GM19240 (cell line): ENCODE results near the gene CD209.

ENCODE experiments used
- DNase-seq: peaks from one replicate; pipeline ENCODE4 v3.0.0; 2011; ENCODE audit warnings: low spot score; ENCODE audit not compliant: insufficient read length

Gene CD209

DNA sequence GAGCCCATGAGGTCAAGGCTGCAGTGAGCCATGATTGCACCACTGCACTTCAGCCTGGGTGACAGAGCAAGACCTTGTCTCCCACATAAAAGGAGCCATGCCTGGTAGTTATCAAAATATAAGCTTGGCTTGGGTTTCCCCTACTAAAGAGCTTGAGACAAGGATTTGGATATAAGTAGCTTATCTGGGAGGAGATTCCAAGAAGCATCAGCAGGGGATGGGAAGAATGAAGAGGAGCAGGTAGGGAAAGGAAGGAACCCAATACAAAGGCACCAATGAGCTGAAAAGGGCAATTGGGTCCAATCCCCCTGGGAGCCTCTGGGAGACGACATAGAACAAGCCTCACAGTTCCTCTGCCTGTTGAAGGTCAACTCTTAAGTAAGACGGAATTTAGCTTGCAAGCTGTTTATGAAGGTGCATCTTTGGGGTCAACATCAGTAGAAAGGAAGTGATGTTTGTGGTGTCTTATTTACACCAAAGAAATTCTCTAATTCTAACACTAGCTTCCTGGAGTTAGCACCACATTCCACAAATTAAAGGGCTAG lies 8.1 kb downstream of the CD209 start:
- DNase-seq, result no peak

DNA sequence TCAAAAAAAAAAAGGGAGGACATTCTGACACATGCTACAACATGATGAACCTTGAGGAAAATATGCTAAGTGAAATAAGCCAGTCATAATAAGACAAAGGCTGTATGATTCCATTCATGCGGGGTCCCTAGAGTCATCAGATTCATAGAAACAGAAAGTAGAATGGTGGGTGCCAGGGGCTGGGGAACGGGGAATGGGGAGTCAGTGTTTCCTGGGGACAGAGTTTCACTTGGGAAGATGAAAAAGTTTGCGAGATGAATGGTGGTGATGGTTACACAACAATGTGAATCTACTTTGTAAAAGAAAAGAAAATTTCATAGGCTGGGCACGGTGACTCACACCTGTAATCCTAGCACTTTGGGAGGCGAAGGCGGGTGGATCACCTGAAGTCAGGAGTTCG lies 9.3 kb downstream of the CD209 start:
- DNase-seq, result no peak

DNA sequence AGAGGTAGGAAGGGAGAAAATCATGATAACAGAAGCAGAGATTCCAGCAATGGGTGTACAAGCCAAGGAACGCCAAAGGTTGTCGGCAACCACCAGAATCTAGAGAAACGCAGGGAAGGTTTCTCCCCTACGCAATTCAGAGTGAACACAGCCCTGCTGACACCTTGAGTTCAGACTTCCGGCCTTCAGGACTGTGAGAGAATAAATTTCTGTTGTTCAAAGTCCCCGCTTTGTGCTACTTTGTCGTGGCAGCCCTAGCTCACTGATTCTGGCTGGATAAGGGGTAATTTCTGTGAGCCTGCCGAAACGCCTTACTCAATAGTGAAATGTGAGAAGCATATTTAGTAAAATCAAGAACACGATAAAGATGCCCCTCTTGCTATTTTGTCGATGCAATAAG lies 10.1 kb downstream of the CD209 start:
- no peak for DNase-seq

DNA sequence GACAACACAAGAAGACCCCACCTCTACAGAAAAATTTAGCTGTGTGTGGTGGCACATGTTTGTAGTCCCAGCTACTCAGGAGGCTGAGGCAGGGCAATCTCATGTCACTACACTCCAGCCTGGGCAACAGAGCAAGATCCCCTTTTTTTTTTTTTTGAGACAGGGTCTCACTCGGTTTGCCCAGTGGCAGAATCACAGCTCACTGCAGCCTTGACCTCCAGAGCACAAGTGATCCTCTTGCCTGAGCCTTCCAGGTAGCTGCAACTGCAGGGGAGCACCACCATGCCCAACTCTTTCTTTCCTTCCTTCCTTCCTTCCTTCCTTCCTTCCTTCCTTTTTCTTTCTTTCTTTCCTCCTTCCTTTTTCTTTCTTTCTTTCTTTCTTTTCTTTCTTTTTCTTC lies 11.2 kb downstream of the CD209 start:
- no peak for DNase-seq

DNA sequence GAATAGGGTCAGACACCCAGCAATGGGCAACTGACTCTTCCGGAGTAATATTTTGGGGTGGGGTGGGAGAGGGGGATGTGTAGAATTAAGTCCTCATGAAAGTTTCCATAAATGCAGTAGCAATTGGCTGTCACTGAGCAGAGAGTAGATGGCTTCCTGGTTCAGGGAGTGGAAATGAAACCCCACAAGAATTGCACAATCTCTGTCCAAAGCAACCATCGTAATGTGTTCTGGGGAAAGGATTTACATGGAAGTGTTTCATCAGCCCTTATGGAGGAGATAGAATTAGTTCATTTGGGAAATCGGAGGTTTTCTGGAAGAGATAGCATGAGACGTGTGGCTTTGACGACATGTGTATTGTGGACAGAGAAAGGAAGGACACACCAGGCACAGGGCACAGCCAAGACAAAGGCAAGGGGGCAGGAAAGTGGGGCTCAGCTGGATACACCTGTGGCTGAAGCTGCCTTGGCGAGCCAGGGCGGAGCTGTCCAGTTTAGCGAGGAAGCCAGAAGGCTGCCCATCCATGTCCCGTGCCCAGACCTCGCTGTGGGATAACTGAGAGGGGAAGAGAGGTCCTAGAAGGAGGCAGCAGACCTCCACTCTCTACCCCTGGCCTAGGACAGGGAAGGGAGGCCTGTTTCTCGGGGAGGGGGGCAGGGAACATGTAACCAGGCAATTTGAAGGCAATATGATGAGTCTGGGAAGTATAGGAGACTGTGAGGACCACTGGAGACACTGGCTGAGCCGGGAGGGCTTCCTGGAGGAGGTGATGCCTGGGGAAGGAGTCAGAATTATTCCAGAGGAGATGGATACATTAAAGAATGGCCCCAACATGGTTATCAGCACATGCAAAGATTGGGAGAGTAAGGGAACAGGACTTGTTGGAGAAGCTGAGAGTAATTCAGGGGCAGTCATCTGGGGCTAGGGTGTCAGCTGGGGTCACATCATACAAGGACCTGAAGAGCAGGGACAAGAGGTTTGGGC lies 12.8 kb downstream of the CD209 start:
- DNase-seq, result no peak

DNA sequence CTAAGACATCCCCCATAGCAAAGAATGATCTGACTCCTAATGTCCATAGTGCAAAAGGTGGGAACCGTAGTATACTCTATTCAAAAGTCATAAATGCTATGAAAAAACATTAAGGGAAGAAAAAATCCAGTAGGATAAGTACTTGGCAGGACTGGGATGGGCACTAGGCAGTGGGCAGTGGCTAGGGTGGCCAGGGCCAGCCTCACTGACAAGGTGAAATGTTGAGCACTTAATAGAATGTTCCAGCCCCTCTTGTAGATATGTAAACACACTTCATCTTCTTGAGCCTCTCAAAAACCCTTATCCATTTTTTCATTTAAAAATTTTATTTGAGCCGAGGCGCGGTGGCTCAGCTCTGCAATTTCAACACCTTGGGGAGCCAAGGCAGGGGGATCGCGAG lies 14.0 kb downstream of the CD209 start:
- no peak for DNase-seq

DNA sequence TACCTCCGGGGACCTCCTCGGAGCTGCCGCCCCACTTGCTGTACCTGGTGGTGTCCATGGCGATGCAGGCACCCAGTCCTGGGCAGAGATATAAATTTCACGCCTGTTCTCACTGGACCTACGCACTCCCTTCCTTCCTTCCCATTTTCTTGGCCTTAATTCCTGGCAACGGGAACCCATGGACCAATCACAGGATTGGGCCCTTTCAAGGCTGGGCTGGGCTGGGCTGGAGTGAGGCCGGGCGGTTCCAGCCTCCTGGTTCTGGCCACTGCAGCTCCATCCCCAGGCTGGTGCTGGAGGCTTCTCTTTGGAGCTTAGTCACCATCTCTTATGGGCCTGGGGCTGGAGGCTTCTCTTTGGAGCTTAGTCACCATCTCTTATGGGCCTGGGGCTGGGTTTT lies 15.3 kb downstream of the CD209 start, which contains the start of gene CLEC4G:
TSS of gene CLEC4G (minus strand) at position 66 of the 400 bp plus-strand sequence. CDS start at position 58, 8 bp downstream.
- no peak for DNase-seq

DNA sequence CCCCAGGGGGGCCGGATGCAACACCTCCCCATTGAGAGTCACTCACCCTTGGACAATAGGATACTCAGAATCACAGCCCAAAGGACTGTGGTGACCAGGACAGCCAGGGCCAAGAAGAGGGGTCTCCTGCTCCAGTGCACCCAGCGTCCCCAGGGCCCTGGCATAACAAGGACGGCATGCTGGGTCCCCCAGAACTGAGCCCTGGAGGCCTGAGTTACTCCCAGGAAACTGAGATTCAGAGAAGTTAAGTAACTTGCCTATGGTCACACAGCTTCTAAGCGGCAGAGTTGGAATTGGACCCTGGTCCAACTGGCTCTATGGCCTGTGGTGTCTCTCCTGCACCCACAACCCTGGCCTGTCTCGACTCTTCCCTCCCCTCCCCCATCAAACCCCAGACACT lies 15.7 kb downstream of the CD209 start:
- DNase-seq, result no peak

DNA sequence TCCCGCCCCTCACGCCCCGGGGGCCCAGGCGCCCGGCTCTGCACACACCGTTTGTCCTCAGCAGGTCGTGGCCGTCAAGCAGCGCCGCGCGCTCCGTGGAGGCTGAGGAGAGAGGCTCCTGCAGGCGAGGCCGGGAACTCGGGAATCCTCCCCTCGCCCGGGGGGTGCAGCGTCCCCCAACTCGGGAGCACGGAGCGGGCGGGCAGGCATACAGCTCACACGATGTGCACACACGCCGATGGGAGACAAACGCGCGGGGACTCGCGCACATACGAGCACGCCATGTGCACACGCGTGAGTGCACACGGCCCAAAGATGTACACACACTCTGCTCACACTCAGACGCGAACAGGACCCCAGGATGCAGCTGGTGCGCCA lies 16.1 kb downstream of the CD209 start:
- DNase-seq, result no peak

DNA sequence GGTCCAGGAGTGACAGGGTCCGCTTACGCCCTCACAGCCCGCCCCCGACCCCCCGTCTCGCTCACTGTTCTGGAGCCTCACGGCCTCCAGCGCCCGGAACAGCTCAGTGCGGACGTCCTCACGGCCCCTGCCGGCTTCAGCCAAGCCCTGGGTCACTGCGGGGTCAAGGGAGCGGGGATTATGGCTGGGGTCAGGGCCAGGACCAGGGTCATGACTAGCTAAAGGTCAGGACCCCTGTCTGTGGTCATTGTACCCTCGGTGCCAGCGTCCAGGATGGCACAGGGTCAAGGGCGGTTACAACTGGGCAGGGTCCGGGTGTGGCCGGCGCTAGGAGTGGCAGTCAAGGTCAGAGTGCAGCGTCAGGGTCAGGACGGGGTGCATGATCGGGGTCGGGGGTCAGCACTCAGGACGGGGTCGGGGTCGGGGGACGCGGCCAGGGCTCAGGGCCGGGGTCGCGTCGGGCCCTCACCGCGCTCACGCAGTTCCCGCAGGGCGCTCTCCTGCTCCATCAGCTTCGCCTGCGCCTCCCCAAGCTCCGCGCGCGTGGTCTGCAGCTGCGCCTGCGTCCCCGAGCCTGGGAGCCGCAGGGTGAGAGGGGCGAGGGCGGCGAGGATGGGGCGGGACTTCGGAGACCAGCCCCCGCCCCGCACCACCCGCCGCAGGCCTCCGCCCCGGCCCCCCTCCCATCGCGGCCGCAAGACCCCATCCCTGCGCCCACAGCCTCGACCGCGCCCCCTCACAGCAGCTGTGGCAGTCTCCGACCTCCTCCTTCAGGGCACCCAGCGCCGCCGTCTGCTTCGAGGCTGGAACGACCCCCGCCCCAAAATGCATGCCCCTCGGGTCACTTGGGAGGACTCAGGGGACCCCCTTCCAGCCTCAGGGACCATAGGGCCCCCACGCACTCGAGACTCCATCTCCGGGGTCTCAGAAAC lies 16.8 kb downstream of the CD209 start:
- DNase-seq, result no peak

DNA sequence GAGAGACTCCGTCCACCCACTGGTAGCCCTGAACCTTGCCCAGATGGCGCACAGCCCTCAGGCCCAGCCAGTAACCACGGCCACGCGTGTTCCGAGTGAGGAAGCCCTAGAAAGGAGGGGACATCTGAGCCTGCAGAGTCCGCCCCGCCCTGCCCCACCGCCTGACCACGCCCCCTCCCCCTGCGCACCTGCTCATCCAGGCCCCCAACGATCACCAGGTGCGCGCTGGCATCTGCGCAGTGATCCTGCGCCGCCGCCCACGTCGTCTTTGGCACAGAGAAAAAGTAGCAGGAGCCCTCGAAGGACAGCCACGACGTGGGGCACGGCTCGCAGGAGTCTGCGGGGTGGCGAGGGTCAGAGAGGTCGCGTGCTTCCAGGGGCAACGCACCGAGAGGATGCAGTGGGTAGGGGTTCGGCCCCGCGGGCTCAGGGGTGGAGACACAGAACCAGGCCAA lies 17.5 kb downstream of the CD209 start:
- DNase-seq, result no peak

DNA sequence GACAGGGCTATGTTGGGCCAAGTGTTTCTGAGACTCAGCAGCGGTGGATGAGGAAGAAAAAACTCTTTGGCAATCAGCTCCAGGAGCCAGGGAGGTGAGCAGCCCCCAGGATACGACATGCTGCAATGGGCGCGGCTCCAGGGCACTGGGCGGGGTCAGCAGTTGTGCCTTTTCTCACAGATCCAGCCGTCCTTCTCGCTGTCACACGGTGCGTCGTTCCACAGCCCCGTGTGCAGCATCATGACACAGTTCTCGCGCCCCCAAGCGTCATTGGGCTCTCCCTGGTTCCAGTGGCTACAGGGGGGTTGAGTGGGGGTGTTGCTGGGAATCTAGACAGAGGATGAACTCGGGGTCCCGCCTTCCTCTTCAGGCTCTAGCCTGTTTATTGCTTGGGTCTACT lies 18.1 kb downstream of the CD209 start:
- DNase-seq, result no peak

DNA sequence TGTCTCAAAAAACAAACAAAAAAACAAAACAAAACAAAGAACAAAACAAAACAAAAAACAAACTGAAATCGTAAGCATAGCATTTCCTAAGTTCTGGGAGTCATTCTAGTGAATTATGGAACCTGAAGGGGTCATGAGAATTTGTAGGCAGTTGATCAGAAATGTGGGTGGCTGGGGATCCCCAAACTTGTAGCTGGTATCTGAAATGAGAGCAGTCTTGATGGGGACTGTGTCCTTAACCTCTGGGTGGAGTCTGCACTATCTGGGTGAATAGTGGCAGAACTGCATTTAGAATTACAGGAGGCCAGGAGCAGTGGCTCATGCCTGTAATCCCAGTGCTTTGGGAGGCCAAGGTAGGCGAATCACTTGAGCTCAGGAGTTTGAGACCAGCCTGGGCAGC lies 21.5 kb downstream of the CD209 start:
- no peak for DNase-seq

DNA sequence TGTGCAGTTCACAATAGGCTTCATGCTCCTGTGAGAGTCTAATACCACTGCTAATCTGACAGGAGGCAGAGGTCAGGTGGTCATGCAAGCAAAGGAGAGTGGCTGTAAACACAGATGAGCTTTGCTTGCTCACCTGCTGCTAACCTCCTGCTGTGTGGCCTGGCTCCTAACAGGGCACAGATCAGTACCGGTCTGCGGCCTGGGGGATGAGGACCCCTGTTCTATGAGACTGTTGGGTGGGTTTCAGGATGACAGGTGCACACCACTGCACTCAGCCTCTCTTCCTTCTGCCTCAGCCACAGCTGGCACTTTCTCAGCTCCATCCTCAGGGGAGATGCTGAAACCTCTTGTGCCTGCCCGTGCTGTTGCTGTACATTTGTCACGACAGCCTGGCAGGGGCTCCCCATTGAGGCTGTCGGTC lies 25.1 kb downstream of the CD209 start:
- no peak for DNase-seq

DNA sequence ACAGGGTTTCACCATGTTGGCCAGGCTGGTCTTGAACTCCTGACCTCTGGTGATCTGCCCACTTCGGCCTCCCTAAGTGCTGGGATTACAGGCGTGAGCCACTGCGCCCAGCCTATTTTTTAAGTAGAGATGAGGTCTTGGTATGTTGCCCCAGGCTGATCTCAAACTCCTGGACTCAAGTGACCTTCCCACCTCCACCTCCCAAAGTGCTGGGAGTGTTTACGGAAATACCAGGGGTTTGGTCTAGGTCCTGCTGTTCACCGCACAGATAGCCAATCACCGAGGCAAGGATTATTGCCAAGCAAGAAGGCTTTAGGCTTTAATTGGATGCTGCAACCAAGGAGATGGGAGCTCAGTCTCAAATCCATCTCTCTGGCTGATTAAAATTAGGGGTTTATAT lies 27.0 kb downstream of the CD209 start:
- no peak for DNase-seq

DNA sequence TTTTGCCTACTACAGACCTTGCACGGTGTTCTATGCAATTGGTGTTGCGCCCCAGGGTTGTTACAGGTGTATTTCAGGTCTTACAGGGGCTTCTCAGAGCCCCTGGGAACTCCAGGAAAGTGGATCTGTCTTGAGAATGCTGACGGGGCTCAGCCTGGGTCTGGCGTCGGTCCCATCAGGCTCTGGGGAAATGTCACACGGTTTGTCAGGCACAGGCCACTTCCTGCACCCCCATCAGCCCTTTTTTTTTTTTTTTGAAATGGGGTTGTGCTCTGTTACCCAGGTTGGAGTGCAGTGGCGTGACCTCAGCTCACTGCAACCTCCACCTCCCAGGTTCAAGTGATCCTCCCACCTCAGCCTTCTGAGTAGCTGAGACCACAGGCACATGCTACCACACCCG lies 28.7 kb downstream of the CD209 start:
- DNase-seq, result no peak

DNA sequence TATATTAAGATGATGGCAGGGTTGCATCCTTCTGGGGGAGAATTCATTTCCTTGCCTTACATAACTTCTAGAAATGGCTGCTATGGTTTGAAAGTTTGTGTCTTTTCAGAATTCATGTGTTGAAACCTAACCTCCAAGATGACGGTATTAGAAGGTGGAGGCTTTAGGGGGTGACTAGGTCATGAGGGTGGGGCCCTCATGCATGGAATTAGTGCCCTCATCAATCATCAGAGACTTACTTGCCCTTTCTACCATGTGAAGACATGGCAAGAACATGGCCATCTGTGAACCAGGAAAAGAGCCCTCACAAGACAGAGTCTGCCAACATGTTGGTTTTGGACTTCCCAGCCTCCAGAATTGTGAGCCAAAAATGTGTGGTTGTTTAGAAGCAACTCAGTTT lies 30.6 kb downstream of the CD209 start:
- DNase-seq, result no peak

DNA sequence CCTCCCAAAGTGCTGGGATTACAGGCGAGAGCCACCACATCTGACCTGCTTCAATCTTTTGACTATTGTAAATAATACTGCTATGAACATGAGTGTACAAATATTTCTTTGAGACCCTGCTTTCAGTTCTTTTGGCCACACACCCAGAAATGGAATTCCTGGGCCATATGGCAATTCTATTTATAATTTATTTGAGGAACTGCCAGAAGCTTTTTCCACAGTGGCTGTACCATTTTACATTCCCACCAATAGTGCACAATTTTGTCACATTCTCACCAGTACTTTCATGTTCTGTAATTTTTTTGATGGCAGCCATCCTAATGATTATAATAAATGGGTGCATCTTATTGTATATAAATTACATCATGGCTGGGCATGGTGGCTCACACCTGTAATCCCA lies 31.7 kb downstream of the CD209 start:
- DNase-seq, result no peak

DNA sequence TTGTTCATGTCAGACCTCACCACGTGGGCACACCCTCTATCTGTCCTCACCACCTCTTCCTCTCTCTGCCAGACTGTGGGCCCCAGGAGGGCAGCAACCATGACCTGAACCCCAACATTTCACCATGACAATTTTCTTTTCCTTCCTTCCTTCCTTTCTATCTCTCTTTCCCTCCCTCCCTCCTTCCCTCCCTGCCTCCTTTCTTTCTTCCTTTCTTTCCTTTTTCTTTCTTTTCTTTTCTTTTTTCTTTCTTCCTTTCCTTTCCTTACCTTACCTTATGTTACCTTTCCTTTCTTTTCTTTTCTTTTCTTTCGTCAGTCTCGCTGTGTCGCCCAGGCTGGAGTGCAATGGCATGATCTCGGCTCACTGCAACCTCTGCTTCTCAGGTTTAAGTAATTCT lies 36.7 kb downstream of the CD209 start:
- no peak for DNase-seq

DNA sequence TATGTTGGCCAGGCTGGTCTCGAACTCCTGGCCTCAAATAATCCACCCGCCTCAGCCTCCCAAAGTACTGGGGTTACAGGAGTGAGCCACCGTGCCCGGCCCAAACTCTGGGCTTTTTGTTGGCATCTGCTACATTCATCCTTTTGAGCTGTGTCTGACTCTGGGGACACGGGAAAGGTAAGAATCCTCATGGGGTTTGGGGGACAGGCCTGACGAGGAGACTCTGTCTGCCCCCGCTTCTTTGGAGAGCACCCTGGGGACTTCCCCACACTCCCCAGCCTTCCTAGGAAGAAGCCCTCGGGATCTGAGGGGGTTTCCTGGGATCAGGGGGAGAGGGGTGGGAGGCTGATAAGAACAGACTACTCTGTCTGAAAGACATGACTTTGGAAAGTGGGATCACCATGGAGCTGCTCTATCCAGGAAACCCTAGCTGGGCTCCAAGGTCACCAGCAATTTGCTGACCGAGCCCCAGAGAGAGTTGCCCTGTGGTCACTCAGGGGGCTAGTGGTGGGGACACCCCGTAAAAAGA lies 37.3 kb downstream of the CD209 start:
- DNase-seq, result no peak

DNA sequence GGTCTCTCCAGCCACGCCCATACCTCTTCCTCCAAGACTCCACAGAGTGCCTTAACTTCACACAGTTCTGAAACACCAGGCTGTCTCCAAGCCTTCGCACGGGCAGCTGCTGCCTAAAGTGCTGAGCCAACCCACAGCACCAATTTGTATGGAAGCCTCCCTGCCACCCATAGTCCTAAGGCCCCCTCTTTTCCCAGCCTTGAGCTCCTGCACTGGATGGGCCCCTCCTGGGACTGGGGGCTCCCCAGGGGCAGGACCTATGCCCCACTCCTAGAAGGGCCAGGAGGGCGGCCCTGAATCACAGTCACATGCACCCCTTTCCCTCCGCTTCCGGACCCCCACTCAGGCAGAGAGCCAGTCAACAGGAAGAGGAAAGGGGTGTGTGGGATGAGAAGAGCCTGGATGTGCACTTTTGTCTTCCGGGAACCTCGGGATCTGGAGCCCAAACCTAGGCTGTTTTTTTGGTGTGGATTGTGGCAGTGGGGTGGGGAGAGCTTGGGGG lies 40.3 kb downstream of the CD209 start:
- DNase-seq, result no peak
